Measurements from ENCODE around the gene PKP3.

PKP3 gene

GRCh38 chr11:380996-381395 lies 13.0 kb upstream of the PKP3 start:
- no peak overlapping the region for H3K4me3 ChIP-seq (ENCODE audit: low read length)
- TF ChIP-seq, protein P1, sequence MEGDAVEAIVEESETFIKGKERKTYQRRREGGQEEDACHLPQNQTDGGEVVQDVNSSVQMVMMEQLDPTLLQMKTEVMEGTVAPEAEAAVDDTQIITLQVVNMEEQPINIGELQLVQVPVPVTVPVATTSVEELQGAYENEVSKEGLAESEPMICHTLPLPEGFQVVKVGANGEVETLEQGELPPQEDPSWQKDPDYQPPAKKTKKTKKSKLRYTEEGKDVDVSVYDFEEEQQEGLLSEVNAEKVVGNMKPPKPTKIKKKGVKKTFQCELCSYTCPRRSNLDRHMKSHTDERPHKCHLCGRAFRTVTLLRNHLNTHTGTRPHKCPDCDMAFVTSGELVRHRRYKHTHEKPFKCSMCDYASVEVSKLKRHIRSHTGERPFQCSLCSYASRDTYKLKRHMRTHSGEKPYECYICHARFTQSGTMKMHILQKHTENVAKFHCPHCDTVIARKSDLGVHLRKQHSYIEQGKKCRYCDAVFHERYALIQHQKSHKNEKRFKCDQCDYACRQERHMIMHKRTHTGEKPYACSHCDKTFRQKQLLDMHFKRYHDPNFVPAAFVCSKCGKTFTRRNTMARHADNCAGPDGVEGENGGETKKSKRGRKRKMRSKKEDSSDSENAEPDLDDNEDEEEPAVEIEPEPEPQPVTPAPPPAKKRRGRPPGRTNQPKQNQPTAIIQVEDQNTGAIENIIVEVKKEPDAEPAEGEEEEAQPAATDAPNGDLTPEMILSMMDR (conservative IDR thresholded peaks at IDR 0.05; ENCODE audit: low read depth, low read length) = no peak
- no peak for DNase-seq (ENCODE audit: low read depth)

GRCh38 chr11:381501-382072 lies 12.4 kb upstream of the PKP3 start:
- no peak overlapping the region for H3K4me3 ChIP-seq (ENCODE audit: low read length)
- no peak for DNase-seq (ENCODE audit: low read depth)
- TF ChIP-seq, protein P1 (conservative IDR thresholded peaks at IDR 0.05; ENCODE audit: low read depth, low read length) = no peak

- DNase-seq (ENCODE audit: low read depth) = no peak
- no peak overlapping the region for H3K4me3 ChIP-seq (ENCODE audit: low read length)
- TF ChIP-seq, protein P1 (conservative IDR thresholded peaks at IDR 0.05; ENCODE audit: low read depth, low read length) = no peak
Measured at GRCh38 chr11:382081-382629, 11.9 kb upstream of the PKP3 start.

DNA sequence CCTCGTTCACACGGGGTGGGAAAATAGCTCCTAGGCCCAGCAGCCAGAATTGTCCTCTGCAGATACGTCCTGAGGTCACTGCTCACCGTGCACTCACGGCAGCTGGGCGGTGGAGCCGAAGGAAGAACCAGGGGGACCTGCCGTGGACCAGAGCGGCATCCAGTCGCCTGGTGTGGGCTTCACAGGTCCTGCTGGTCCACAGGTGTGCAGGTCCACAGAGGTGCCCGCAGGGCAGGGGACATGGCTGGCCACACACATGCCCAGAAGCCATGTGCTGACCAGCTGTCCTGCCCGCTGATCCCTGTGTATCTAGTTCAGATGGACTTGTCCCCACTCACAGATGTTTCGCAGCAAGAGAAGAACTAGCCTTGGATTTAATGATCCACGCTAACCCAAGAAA lies 10.6 kb upstream of the PKP3 start:
- no peak for DNase-seq (ENCODE audit: low read depth)
- TF ChIP-seq, protein P1 (conservative IDR thresholded peaks at IDR 0.05; ENCODE audit: low read depth, low read length) = no peak
- no peak overlapping the region for H3K4me3 ChIP-seq (ENCODE audit: low read length)

GRCh38 chr11:384511-384910 lies 9.5 kb upstream of the PKP3 start:
- TF ChIP-seq, protein P1 (conservative IDR thresholded peaks at IDR 0.05; ENCODE audit: low read depth, low read length) = no peak
- no peak for DNase-seq (ENCODE audit: low read depth)
- H3K4me3 ChIP-seq (ENCODE audit: low read length) = no peak overlapping the region

GRCh38 chr11:385594-386351 lies 8.2 kb upstream of the PKP3 start:
- TF ChIP-seq, protein P1 (conservative IDR thresholded peaks at IDR 0.05; ENCODE audit: low read depth, low read length) = no peak
- no peak for DNase-seq (ENCODE audit: low read depth)
- no peak overlapping the region for H3K4me3 ChIP-seq (ENCODE audit: low read length)

GRCh38 chr11:386483-386882 lies 7.5 kb upstream of the PKP3 start:
- H3K4me3 ChIP-seq (ENCODE audit: low read length) = no peak overlapping the region
- no peak for DNase-seq (ENCODE audit: low read depth)
- TF ChIP-seq, protein P1 (conservative IDR thresholded peaks at IDR 0.05; ENCODE audit: low read depth, low read length) = no peak
